Stimulated activated CD8-positive, alpha-beta memory T cell treated with anti-CD3 and anti-CD28 coated beads, Interleukin-7, amount 100 ng/mL, for 4 hours (primary cell): ENCODE results near the gene BRDT.

Experiments
- DNase-seq, 2 donors: peaks; one replicate each; pipeline ENCODE4 v3.0.0-alpha.2; 2020; ENCODE audit warnings: low read depth in 2 of 2

The BRDT gene

DNA sequence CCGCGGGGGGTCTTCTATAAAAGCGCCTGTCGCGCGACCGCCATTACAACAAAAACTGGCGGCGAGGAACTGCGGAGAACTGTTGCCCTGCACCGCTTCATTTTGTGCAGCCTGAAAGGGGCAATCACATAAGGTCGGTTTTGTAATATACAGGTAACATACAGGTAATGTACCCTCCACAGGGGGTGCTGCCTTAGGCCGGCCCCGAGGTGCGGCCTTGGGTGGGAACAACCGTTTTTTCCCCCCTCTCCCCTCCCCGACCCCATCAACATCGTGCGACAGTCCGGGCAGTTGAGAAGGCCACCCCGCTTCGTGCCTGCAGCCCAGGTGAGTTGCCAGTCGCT is at the start of gene BRDT:
BRDT (plus strand) TSS at position 46 of the 344 bp plus-strand sequence. CDS start 13,354 bp downstream, outside the sequence.
- DNase-seq: no peak

DNA sequence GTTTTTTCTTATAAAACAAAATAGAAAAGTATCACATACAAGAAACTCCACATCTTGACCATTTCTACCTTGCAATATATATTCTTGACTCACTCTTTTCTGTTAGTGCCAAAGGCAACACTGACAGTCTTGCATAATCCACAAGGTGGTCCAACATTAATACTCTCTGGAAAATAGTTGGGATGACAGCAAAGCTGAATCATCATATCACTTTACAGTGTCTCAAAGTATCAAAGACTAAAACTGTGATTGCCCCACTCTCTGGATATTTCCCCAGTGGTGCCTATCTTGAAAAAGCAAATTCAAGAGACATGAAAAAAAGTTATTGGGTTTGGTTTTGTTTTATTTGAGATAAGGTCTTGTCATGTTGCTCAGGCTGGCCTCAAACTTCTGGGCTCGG is 48.6 kb upstream of the BRDT start:
- no peak for DNase-seq

DNA sequence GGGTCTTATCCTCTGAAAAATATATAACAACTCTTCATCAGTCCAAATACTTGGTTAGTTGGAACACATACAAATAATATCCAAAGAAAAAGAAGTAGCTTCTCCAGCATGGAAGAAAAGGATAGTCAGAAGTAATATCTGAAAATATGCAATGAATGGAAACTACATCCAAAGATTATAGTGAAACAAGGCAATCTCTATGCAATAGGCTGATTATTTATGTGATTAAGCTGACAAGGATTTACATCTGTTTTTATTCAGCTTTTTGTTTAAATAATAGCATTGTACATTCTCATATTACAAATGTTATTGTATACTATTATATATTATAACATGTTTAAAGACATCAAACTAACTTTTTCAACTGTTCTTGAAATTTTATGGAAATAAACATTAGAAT is 48.0 kb upstream of the BRDT start:
- no peak for DNase-seq

DNA sequence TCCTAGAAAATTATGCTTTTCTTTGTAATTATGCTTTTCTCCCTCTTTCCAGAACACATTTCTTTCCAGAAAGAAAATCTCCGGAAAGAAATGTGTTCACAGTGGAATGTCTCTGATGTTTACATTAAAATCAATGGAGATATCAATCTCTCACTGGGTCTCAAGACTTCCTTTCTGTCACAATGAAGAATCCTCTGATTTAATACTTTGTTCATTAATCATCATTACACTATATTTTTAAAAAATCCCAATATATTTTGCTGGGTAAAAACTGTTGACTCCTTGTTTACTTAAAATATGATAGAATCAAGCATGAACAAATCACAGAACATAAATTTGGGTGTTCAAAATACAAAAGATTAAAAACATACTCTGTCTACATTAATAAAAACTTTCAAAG is 36.9 kb upstream of the BRDT start:
- no peak for DNase-seq

DNA sequence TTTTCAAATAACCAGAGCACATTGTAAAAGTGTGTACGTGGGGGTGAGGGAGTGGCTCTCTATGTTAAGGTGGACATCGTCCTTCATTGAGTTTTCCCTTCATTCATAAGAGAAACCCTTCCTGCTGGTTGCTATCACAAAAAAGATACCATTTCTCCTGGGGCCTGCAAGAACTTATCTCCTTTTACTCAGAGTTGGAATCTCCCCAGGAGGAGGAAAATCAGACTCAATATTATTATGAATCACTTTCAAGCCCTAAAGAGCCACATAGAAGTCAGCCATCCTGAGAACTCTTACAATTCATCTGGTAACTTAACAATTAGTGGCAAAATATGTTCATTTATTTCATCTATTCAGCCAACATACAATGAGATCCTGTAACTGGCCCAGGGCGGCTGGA is 36.2 kb upstream of the BRDT start:
- DNase-seq: no peak

DNA sequence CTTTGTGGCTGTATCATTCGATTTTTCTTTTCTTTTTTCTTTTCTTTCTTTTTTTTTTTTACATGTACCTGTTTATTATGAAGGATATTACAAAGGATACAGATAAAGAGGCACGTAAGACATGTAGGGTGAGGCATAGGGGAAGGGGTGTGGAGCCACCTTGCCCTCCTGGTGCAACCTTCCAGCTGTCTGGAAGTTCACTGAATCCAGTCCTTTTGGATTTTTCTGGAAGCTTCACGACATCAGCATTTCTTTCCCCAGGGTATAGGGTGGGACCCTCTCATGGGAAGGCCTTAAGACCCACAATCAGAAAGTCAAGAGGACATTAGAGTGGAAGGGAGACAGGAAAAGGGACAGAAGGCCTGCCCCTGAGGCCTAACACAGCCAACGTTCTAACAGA is 33.2 kb upstream of the BRDT start:
- no peak for DNase-seq

DNA sequence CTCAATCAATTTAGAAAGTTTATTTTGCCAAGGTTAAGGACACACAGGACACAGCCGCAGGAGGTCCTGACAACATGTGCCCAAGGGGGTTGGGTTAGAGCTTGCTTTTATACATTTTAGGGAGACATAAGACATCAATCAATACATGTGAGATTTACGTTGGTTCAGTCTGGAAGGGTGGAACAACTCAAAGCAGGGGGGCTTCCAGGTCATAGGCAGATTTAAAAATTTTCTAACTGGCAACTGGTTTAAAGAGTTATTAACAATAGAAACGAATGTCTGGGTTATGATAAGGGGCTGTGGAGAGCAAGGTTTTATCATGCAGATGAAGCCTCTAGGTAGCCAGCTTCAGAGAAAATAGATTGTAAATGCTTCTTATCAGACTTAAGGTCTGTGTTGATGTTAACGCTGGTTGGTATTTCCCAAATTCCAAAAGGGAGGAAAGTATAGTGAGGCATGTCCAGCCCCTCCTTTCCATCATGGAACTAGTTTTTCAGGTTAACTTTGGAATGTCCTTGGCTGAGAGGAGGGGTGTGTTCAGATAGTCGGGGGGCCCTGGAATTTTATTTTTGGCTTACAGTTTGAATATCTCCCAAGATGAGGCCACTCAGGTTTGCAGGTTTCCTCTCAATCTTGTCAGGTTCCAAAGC is 32.3 kb upstream of the BRDT start:
- no peak for DNase-seq

DNA sequence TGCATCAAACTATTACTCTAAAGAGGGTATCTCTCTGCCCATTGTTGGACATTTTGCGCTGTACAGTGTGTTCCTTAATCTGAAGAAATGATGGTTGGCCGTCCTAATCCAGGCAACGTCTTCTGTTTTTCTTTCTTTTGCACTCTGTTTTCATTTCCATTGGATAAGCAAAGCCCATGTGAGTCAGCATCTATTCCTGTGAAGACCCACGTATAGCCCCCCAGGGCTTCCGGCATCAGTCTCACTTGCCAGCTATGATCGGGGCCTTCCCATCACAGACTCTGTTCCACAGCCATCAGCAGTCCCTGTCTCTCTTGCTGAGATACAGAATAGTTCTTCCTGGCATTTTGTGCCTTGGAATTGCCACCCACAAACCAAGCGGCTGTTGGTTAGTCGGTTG is 29.2 kb upstream of the BRDT start:
- no peak for DNase-seq

DNA sequence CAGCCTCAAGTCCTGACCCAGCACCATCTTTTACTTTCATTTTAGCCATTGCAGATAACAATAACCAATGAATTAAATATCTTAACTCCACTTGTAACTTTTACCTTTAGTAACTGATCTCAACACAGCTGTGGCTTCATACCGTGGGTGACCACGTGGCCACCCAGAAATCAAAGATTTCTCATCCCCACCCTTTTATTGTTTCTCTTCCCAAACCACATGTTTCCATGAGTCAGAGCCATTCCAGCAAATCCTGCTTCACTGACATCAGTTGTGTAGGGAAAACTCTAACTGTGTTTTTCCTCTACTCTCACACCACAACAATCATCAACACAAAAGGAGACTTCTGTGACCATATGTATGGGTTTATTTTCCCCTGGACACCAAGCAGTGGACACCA is 25.1 kb upstream of the BRDT start:
- no peak for DNase-seq

DNA sequence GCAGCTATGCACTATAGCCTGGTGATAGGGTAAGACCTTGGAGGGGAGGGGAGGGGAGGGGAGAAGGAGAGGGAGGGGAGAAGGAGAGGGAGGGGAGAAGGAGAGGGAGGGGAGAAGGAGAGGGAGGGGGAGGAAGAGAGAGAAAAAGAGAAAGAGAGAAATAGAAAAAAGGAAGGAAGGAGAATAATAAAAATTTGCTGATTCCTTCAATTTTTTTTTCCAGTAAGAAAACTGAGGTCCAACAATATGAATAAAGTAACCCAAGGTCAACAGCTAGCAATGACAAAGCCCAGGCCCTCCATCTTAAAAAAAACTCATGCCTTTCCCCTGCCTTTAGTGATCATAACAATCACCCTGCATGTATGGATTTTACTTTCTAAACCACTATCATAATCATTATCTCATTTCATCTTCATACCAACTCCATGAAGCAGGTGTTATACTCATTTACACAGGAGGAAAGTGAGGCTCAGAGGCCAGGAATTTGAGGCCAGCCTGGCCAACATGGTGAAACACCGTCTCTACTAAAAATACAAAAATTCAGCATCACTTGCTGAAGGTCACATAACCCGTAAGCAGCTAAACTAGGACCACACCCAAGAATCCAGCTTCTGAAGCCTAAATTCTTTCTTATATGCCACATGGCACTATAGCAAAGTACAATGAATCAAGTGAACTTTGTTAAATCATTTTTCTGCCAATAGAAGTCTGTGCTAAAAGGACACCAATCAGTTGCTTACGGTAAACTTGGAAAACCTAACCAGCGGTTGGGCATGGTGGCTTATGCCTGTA is 23.4 kb upstream of the BRDT start:
- no peak for DNase-seq

DNA sequence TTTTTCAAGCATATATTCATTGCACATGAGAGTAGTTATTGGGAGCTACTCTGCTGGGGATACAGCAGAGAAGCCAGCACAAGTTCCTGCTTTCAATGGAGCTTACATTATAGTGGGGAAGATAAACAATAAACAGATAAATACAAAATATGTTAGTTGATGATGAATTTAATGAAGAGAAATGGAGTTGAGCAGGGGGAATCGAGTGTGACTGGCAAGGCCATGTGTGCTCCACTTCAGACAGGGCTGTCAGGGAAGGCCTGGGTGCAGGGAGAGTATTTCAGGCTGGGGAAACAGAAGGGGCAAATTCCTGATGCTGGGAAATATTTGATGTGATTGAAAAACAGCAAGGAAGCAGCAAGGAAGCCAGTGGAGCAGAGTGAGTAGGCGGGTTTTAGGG is 21.2 kb upstream of the BRDT start:
- DNase-seq: no peak

DNA sequence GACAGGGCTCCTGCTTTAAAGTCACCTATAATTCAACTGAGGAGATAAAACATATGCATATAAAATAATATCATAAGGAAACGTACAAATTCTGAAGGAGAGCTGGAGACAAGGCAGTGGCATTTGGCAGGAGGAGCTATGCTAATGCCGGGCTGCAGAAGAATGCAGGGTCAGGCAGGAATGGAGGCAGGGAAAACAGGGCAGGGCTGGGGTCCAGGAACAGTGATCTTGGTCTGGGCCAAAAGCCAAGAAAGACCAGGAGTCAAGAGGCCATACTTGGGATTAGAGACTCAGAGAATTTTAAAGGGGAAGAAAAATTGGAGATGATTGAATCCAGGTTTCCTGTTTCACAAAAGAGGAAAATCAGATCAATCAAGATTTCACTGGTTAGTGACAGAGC is 20.0 kb upstream of the BRDT start:
- DNase-seq: no peak

DNA sequence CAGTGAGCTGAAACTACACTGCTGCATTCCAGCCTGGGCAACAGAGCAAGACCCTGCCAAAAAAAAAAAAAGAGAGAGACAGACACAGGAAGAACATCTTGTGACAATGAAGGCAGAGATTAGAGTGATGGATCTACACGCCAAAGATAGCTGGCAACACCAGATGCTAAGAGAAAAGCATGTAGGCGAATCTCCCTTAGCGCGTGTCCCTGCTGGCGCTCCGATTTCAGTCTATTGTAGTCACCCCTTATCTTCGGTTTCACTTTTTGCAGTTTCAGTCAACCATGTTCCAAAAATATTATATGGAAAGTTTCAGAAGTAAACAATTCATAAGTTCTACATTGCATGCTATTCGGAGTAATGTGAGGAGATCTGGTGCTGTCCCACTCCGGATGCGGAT is 11.6 kb upstream of the BRDT start:
- DNase-seq: no peak

DNA sequence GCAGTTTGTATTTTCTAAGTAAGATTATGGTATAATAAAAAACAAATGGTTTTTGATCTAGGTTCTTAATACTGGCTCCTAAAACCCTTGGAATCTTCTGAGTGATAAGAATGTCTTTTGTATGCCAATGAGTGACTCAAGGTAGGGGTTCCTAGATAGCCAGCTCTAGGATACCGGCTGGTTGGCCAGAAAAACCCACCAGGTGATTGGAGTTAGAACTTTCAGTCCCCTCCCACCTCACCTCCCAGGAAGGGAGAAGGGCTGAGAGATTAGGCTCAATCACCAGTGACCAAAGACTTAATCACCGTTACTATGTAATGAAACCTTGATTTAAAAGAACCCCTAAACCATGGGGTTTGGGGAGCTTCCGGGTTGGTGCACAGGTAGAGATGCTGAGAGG is 8.7 kb upstream of the BRDT start:
- no peak for DNase-seq

DNA sequence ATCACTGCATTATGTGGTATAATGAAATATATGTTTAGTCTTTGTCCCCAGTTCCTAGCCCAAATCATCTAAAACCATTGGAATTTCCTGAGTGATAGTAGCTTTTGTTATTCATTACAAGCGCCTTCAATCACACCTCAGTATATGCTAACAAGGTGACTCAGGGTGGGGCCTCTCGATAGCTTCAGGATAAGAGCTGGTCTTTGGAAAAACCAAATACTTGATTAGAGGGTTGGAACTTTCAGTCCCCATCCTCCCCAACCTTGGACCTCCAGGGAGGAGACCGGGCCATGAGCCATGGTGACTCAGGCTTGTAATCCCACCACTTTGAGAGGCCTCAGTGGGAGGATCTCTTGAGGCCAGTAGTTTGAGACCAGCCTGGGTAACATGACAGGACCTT is 5.1 kb upstream of the BRDT start:
- DNase-seq: no peak

DNA sequence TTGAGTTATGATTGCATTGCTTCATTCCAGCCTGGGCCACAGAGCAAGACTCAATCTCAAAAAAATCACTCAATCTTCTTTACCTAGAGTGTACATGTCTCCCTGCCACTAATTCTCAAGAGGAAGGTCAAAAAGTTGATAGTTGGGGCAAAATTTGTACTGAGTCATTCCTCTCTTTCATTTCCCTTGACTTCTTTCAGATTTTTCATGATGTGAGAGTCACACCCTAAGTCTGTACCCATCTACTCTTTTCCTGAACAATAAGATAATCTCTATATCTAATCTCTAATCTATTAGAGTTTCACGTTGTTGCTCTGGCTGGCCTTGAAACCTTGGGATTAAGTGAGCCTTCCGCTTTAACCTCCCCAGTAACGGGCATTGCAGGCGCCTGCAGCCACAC is 1.1 kb upstream of the BRDT start:
- no peak for DNase-seq

DNA sequence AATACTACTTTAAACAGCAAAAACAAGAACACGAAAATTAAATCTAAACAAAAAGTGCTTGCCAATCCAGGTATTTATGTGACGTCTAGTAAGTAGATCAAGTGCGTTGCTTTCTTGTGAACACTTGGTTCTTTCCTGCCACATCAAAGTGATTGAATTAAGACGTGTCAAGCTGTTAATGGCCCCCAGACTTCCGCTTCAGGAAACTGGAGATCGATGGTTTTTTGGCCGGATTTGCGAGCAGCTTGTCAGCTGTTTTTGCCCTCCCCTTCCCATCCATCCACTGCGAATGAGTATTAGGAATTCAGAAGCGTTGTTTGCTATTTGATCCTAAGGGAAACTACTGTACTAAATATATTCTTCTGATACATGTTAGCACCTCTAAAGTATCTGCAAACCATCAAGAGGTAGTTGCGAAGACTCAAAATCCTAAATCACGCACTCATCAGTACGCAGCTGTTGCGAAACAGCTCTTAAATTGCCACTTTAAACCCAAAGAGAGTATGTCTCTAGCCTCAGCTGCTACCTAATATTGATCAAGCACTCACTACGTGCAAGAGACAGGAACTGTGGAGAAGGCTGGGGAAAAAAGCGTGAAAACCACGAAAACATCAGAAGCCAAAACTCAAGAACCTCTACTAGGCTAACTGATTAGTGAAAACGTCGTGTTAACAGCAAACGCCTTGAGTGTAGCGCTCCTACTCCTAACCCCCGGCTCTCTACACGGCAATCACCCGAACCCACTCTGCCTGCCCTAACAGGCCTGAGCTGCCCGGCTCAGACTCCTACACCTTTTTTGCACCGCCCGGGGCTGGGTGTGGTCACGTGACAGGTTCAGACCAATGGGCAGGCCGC is 473 bp upstream of the BRDT start:
- DNase-seq: peak; percentile 8 to 23

DNA sequence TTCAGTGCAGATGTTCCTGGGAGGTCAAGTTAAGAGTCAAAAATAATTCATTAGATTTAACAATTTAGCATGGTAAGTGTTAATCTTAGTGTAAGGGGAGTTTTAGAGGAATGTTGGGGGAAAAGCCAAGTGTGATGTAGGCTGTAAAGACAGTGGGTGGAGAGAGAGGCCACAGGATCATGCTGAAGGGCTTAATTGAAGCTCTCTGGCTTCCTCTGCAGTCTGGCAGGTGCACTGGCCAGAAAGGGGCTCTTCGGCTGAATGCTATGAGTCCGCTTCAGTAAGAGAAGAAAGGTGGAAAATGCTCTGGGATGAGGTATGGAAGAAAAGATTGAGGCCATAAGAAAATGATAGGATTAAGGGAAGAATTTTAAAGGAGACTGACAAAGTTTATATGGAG is 3.0 kb downstream of the BRDT start:
- DNase-seq: no peak

DNA sequence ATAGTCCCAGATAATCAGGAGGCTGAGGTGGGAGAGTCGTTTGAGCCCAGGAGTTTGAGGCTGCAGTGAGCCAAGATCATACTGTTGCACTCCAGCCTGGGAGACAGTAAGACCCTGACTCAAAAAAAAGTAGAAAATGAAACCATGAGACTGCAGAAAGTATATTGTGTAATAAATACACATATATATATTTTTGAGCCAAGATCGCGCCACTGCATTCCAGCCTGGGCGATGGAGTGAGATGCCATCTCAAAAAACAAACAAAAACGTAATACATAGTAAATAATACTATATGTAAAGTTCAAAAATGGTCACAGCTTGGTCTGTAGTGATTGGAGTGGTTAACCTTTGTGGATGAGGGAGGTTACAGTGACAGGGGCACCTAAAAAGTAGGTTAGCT is 9.7 kb downstream of the BRDT start:
- no peak for DNase-seq

DNA sequence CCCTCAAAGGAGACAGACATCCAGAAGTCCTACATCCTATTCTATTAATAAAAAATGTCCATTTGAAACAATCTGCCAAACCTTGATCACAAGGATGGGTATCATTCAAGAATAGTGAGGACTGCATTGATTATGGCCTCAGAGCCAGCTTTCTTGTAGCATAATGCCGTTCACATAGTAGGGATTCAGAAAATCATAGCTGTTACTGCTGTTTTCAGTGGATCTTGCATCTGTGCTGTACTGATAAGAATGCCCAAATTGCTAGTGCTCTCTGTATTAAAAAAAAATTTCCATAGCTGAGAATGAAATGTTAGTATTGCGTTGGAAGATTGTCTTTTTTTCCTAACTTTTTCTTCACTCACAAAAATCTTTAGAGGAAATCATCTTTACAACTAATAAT is 19.1 kb downstream of the BRDT start:
- no peak for DNase-seq

DNA sequence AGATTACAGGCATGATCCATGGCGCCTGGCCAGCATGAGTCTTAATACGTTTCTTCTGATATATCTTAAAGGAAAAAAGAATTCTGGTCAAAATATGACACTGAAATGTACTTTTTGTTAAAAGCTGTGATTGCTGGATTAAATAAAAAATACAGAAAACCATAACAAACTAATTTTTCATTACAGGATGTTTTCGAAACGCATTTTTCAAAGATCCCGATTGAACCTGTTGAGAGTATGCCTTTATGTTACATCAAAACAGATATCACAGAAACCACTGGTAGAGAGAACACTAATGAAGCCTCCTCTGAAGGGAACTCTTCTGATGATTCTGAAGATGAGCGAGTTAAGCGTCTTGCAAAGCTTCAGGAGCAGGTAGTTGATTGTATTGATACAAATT is 30.2 kb downstream of the BRDT start:
- no peak for DNase-seq

DNA sequence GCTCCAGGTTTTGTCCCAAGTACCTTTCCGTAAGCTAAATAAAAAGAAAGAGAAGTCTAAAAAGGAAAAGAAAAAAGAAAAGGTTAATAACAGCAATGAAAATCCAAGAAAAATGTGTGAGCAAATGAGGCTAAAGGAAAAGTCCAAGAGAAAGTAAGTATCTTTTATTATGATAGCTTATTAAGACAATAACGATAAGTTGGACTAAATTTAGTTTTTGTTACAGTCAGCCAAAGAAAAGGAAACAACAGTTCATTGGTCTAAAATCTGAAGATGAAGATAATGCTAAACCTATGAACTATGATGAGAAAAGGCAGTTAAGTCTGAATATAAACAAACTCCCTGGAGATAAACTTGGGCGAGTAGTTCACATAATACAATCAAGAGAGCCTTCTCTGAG is 31.5 kb downstream of the BRDT start:
- no peak for DNase-seq
